Activated CD4-positive, alpha-beta T cell treated with anti-CD3 and anti-CD28 coated beads, Interleukin-2, Interleukin-6, amounts not matched to agents 100 ng/mL and 50 ng/mL, durations not matched to agents 16 hours and 8 hours (primary cell): ENCODE results near the gene C2orf76.

Experiments
- DNase-seq: peaks from one replicate; pipeline ENCODE4 v3.0.0-alpha.2; 2020

C2orf76 gene

DNA sequence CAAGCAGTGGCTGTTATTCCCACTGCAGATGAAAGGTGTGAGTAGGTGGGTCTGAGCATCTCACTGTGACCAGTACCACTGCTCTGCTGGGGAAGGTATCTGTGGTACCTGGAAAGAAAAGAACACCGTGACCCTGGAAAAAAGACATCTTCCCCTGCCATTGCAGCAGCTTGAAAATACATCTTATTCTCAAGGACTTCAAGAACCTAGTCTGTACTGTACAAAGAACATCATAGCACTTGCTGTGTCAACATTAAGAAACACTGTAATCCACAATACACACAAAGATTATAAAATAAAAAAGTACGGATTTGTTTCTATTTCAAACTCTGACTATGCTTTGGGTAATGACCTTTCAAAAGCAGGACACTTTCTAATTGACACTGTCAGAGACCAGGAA lies 28.9 kb downstream of the C2orf76 start:
- DNase-seq, result no peak

DNA sequence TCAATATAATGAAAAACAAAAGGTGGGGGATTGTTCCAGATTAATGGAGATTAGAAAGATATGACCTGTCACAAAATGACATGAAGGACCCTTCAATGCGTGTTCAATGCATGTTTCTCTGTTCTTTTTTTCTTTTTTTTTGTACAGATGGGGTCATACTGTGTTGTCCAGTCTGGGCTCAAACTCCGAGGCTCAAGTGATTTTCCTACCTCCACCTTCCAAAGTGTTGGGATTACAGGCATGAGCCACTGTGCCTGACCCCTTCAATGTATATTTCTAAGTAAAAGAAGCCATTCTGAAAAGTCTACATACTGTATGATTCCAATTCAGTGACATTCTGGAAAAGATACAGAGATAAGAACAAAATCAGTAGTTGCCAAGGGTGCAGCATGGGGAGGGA lies 32.8 kb downstream of the C2orf76 start:
- DNase-seq, result no peak

DNA sequence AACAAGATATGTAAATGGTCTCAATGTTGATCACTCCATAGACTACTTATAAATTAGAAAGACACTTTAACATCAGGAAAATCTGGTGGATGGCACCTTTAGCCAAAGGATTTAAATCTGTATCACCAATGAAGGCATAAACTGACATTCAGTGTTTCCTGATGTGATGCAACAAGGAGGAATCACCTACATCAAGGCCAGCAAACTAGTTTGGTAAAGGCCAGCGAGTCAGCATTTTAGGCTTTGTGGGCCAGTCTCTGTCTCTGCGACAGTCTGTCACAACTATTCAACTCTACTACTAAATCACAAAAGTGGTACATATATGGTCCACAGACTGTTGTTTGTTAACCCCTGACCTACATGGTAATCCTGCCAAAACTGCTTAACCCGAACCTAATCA lies 33.3 kb downstream of the C2orf76 start:
- DNase-seq, result no peak

DNA sequence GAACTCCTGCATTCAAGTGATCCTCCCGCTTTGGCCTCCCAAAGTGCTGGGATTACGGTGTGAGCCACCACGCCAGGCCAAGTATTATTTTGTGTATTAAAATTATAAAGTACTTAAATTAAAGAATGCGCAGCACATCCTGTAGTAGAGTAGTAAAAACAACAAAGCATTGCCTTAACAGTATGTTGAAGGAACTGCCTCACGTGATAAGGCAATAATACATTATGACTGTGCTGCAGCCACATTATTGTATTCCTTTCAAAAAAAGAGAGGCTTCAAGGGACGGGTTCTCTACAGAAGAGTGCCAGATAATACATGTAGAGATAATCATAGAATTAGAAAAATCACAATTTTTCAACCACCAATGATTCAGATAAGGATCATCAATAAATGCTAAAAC lies 33.7 kb downstream of the C2orf76 start:
- DNase-seq, result no peak

DNA sequence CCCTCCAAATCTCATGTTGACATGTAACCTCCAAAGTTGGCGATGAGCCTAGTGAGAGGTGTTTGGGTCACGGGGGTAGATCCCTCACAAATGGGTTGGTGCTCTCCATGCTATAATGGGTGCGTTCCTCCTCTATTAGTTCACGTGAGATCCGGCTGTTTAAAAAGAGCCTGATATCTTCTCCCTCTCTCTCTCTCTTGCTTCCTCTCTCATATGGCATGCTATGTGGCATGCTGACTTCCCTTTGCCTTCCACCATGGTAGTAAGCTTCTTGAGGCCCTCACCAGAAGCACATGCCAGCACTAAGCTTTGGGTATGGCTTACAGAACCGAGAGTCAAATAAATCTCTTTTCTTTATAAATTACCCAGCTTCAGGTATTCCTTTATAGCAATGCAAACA lies 39.2 kb downstream of the C2orf76 start:
- DNase-seq, result no peak

DNA sequence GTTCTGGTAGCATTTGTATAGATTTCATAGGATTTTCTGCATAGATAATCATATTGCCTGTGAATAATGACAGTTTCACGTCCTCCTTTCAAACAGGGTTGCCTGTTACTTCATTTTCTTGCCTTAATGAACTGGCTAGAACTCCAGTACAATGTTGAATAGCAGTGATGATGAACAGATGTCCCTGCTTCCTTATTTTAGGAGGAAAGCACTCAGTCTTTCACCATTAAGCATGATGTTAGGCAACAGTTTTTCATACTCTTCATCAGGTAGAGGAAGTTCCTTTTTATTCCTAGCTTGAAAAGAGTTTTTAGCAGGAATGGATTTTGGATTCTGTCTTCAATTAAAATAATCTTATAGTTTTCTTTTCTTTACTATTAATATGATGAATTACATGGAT lies 39.7 kb downstream of the C2orf76 start:
- DNase-seq, result no peak

DNA sequence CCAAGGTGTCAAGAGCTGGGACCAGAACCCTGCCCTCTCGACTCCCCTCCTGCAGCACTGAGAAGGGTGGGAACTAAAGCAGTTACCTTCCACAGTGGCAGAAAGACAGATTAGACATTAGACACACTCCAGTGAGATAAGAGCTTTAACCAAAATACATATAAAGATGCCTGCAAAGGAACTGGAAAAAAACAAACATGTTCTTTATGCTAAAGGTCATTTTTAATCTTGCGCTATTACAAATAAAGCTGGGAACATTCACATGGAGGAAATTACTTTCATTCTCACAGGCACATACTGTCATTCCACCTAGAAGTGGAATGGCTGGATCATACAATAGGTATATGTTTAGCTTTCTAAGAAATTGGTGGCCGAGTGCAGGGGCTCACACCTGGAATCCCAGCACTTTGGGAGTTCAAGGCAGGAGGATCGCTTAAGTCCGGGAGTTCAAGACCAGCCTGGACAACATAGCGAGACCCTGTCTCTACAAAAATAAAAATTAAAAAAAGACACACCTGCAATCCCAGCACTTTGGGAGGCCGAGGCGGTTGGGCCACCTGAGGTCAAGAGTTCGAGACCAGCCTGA lies 41.9 kb downstream of the C2orf76 start:
- no peak for DNase-seq

DNA sequence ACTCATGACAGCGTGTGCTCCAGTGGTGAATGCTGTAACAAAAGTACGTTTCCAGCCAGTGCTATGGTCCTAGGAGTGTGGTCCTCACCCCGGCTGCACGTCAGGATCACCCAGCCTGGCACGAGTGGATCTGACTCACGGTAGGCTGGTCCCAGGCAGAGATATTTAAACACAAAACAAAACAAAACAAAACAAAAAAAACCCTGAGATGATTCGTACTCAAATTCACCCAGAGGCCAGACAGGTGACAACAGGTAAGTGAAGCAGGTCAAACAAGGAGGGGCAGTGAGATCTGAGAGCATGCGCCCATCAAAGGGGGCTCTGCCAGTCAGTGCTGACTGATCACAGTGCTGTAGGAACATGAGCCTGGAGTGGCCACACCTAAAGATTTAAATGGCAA lies 43.2 kb downstream of the C2orf76 start:
- DNase-seq, result no peak

DNA sequence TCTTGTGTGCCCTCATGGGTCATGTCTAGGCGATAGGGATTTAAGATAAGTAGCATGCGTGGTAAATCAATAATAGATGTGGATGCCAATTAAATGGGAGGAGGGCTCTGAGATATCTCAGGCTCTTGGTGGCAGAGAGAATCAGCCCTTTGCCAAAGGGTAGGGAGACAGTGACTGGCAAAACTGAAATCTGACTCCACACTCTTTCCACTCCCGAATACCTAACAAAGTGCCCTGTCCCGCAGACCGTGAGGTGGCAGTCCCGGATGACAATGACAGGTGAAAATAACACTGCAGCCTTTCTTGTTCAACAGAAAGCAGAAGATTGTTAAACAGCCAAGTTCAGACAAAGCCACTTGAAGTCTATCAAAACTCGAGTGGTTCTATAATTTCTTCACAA lies 47.0 kb downstream of the C2orf76 start:
- DNase-seq, result no peak

DNA sequence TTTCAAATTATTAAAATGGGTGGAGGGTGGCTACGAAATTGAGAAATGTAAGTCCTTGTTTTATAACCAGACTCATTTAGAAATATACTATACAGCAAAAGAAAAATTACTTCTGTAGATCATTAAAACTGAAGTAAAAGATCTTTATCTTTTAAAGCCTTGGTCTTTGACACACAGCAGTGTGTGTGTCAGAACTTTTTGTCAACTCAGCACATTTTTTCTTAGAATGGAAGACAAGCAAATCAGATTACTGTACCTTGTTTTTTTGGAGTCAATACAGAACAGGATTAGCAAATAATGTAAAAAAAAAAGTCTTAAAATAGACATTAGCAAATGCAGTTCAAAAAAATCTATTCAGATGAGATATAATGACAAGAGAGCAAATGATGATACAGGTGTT lies 49.1 kb downstream of the C2orf76 start:
- no peak for DNase-seq

DNA sequence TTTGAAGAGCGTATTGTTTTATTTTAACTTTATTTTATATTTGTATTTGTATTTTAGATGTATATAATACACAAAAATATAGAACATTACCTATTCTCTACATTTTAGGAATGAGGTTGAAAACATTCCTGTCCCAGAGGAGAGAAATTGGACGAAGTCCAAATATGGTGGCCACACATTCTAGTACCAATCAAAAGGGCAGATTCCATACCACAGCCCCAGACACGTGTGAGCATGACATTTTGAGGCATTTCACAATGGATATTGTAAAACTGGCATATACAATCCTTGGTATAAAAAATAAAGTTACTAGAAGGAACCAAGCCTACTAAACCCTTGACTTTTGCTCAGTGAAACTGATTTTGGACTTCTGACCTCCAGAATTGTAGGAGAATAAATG lies 50.6 kb downstream of the C2orf76 start:
- no peak for DNase-seq

DNA sequence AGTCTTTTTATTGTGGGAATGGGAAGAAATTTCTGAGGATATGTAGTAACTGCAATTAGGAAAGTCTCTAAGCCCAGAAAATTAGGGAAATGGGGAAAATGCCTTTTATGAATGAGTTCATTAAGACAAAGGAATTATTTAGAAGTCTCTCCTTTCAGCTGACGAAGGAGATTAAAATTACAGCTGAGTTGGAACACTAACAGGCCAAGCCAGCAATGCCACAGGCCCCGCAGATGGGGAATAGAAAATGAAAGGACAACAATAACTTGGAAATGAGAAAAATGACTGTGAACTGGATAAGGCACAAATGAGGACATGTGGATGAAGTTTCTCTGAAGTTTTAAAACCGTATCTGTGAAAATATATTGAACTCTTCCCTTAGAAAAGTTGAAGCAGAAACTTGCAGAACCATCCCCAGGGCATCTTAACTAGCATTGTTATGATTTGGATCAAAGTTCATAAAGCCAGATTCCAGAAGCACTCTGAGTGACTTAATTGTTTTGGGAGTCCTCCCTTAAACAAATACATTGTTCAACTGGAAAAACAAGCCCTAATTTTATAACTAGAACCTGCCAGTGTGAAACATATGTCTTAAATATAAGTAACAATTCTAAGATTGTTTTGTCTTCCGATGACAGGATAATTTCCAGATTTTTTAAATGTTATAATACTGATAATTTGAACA lies 51.3 kb downstream of the C2orf76 start:
- DNase-seq, result no peak

DNA sequence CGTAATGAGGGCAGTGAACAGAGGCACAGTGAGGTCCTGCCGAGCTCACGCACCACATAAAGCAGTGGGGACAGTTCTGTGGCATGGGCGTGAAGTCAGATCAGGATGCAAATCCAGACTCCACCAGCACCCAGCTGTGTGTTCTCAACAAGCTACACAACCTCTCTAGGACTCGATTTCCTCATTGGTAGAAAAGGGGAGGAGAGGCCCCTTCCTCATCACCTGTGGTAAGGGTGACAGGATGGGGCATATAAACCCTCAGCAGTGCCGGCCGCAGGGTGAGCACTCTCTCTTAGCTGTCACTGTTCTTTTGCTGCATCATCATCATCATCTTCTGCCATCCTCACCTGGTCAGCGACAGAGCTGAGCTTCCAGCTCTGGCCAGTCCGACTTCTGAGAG lies 54.8 kb downstream of the C2orf76 start:
- no peak for DNase-seq

DNA sequence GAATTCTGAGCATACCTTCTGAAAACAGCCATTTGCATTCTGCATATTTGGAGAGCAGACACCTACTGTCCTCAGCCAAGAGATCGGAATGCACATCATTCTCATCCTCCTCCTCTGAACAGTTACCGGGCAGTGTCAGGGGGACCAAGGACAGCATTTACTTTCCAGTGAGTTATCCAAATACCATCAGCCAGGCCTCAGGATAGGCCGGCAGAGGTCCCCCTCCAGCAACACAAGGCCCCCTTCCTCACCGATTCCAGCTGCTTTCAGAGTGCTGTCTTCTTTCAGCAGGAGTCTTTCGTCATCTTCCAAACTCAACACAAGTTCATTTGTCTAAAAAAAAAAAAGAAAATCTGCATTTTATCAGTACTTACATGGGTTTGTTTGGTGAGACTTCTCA lies 55.3 kb downstream of the C2orf76 start:
- DNase-seq, result no peak

DNA sequence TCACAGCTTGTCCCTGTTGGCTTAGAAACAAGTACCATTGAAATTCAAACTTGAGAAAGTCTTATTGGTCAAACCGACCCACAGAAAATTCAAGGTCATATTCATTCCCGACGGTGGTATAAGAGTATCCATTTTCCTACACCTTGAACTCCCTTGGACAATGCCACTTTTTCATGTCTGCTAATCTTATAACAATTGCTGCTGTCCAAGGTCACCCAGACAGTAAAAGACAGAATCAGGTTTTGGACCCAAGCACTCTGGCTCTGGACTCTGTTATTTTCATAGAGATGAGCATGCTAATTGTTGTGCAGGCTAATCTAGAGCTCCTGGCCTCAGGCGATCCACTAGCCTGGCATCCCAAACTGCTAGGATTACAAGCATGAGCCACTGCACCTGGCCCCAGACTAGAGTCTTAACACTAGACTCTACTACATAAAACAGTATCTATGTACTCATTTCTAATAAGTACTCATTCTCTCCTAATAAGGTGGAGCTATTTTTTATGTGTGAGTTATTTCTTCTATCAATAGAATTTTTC lies 57.8 kb downstream of the C2orf76 start:
- DNase-seq, result no peak

DNA sequence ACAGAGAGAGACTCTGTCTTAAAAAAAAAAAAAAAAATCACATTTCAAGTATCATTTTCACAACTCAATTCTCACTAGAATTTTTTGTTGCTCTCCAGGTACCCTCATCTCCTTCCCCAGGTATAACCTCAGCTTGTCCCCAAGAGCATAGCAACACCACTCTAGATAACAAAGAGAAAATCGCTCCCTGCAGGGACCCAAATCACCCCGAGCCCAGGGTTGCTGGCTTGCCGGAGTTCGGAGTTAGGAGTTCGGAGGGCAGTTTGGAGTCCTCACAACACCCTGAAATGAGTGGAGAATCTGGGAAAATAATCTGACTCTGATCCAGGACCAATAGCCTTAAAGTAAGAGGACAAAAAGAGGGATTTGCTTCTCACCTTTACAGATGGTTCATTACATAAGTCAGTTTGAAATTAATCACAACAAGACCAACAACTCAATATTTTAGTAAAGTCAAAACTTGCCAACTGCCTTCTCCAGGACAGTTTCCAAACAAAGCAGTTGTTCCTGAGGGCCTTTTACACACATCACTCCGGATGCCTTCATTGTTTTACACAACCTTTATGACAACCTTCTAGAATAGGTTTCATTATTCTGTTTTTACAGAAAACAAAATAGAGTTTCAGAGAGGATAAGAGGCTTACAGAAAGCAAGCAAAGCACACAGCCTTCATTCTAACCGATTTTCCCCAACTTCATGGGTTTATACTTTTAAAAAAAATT lies 59.1 kb downstream of the C2orf76 start:
- DNase-seq, result no peak

DNA sequence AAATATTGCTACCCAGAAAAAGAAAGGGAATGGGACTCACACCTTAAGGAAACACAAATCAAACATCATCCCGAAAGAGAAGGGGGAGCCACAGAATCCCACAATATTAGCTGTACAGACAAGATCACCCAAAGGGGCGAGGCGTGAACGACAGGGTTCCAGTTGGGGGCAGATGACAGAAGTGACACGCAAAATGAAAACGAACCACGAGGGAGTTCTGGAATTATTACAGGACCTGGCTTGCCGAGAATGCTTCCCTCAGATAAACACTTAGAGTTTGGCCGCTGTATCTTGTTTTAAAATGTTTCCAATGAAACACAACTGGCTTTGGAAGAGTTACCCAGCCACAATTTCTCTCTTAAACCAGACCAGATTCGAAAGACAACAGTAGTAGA lies 60.4 kb downstream of the C2orf76 start:
- DNase-seq, result no peak

DNA sequence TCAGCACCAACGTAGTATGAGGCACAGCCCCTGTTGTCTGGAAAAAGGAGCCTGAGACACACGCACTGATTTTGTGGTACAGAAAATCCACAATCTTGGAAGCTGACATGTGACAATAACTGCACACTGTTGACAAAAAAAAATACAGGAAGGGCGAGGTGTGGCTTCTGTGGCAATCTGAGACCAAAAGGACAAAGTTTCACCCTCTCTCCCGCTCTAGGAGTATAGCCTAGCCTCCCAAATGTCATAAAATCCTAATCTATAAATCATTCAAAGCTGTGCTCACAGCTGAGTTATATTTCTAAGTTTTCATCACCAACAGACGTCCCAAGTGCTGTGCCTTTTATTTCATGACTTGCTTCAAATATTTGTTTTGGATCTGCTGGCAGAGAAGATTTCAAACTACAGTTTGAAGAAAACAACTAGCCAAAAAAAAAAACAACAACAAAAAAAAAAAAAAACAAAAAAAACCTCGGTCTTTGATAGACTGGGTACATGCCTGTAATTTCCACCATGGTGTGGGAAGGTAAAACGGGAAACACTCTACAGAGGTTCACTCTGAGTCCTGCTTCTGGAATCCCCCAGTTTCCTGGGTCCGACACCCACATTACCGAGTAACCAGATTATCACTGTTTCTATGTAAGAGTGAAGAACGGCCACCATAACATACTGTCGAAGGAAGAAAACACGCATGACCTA lies 61.0 kb downstream of the C2orf76 start:
- no peak for DNase-seq

DNA sequence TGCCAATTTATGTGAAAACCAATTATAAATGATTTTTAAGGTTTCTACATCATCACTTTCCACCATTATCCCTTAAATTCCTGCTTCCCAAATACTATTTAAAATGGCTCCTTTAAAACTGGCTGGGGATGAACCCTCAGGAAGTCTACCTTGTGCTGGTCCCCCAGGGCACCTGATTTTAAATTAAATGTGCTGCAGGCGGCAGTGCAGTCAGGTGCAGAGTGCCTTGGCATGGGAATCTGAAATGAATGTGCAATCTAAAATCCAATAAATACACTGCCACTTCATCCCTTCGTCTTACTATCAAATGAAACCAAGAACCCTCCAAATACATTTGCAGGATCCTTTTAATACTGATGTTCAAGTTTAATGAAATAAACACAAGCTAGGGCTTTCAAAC lies 61.8 kb downstream of the C2orf76 start:
- no peak for DNase-seq

DNA sequence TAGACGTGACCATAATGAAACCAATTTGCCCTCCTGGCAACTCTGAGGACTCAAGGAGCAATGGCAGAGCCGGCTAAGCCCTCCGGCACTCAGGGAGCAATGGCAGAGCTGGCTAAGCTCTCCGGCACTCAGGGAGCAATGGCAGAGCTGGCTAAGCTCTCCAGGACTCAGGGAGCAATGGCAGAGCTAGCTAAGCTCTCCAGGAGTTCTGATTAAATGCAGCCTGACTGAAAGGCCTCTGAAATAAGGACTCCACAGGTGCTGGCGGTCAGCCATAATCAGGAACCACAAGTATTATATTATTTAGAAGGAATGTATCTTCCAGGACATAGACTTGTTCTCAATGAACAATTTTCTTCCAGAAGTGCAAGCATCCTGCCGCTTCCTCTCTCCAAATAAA lies 65.2 kb downstream of the C2orf76 start:
- DNase-seq, result no peak

DNA sequence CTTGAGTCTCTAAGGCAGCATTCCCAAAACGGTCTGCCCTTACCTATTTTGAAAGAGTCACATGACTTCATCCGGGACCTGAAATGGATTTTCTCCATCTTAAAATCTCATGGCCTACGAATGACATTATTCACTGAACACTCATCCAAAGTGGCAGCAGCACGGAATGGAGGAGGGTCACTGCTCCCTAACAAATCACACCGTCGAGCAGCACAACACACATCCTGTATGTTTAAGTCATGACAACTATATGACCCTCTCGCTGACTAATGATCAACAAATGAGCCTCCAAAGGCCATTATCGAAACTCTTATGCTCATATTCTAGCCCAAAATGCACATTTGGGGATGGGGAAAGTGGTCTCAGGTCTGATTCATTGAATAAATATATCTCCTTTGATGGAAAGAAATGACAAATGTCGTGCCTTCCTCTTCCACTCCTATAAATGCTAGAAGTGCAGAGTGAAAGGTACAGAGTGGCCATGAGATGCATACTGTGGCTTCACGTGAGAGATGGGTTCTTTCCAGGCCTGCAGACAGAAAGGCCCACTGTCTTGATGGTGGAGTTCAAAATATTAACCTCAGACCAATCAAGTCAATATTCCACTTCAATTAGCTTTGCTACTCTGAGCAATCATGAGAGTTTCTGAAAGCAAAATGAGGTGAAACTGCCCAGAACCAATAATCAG lies 70.8 kb downstream of the C2orf76 start:
- DNase-seq, result no peak

DNA sequence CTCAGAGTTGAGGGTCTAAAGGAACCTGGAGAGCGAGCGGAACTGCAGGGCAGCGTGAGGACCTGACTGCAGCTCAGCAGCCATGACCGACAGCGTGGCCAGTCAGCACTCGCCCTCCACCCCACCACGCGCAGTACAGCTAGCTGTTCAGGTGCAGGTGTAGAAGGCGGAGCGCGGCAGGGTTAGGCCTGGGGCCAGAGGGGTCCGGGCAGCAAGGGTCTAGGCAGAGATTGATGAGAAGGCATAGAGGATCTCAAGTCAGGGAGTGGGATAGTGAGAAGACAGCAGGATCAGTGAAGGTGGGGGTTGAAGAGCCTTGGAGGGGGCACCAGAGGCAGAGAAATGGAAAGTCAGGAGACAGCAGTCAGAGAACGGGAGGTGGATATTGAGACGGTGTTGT lies 72.0 kb downstream of the C2orf76 start:
- no peak for DNase-seq

DNA sequence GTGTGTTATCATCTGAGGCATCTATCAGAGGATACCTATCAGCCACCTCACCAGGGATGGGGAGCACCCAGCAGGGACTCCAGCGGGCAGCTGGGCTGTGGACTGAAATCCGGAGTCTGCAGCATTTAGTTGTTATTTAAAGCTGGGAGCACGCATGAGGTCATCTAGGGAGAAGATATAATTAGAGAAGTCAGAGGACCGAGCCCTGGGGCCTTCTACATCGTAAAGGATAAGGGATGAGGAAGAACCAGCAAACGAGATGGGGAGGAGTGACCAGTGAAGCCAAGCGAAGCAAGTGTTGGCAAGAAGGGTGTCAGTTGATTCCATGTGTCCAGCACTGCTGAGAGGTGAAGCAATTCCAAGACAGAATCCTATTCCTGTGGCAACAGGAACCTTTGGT lies 72.7 kb downstream of the C2orf76 start:
- DNase-seq, result no peak
